ENCODE data around the gene SUMF1. TPM values are rescaled to one million over a fixed set of nuclear protein-coding genes. Genes with fewer than 3 reads are reported as not detected.

The SUMF1 gene
- total RNA-seq, 1 experiment from 2014 or later = 26.6 TPM

GRCh38 chr3:4407941-4408340 is 59.1 kb downstream of the SUMF1 start:
- Histone ChIP-seq H3K27ac (ENCODE audit: low read depth, low read length) (no peak overlapping the region), H3K9me2 (ENCODE audit: insufficient read depth) (no peaks in the 10 kb centered on the region), H2AFZ (ENCODE audit: low read depth, low read length, poor library complexity, severe bottlenecking) (no peak overlapping the region), H3K4me2 (ENCODE audit: low read length) (no peak overlapping the region), H3K27me3 (ENCODE audit: insufficient read depth, low read length) (no peaks in the 10 kb centered on the region), H4K20me1 (ENCODE audit: insufficient read depth) (no peaks in the 10 kb centered on the region), H3K36me3 (ENCODE audit: control insufficient read depth in 1 of 2, insufficient read depth in 2 of 2, low read length in 2 of 2) (no peaks in the 10 kb centered on the region), H3K9ac (ENCODE audit: low read length) (no peak overlapping the region), H3K79me2 (ENCODE audit: insufficient read depth, low read length) (no peaks in the 10 kb centered on the region), H3K4me1 (ENCODE audit: control insufficient read depth in 1 of 2, insufficient read depth in 2 of 2, low read length in 2 of 2) (no peaks in the 10 kb centered on the region), H3K9me3 (ENCODE audit: control insufficient read depth in 1 of 2, insufficient read depth in 1 of 2, low read depth in 1 of 2, low read length in 2 of 2) (no peaks in the 10 kb centered on the region), H3K4me3 (replicated peaks in 1 of 2; ENCODE audit: low read depth in 1 of 2, low read length in 2 of 2) (no peak overlapping the region)
- DNase-seq (ENCODE audit: low read depth, low spot score) = no peak
- POLR2A ChIA-PET = no interaction called here
- RAD21 ChIA-PET (ENCODE audit: low non-redundant PET in 1 of 2, low total read pairs in 2 of 2, uncharacterized antibody in 2 of 2, unreplicated experiment in 2 of 2) = no interaction called here
- CTCF ChIA-PET = no interaction called here
- intact Hi-C loops (cut with micrococcal nuclease) = no loop called here
- no peak for TF ChIP-seq CBX3 (IDR thresholded peaks at IDR 0.05; ENCODE audit: low read depth)
- TF ChIP-seq EZH2 (IDR thresholded peaks at IDR 0.05) = no peak
- TF ChIP-seq YY1 (IDR thresholded peaks at IDR 0.05; ENCODE audit: extremely low read depth, insufficient replicate concordance, low read depth, low read length) = no peak
- no peak for TF ChIP-seq POLR2AphosphoS5 (IDR thresholded peaks at IDR 0.05; ENCODE audit: low read depth, low read length)
- no peak for TF ChIP-seq EZH2phosphoT487 (IDR thresholded peaks at IDR 0.05; ENCODE audit: borderline replicate concordance)
- no peak for TF ChIP-seq FOSL1 (IDR thresholded peaks at IDR 0.05; ENCODE audit: low read depth)
- no peak for TF ChIP-seq ATF3 (IDR thresholded peaks at IDR 0.05)
- TF ChIP-seq JUND (IDR thresholded peaks at IDR 0.05) = no peak
- TF ChIP-seq POLR2A (IDR thresholded peaks at IDR 0.05; ENCODE audit: borderline replicate concordance, extremely low read depth, insufficient read depth, insufficient read length) = no peak
- no peak for TF ChIP-seq SIN3A (IDR thresholded peaks at IDR 0.05; ENCODE audit: low read depth)
- no peak for TF ChIP-seq CTCF (IDR thresholded peaks at IDR 0.05 in 2 of 3, conservative IDR thresholded peaks at IDR 0.05 in 1 of 3; ENCODE audit: borderline replicate concordance in 1 of 3, insufficient read depth in 1 of 3, low read depth in 2 of 3, low read length in 2 of 3)
- TF ChIP-seq SP1 (IDR thresholded peaks at IDR 0.05; ENCODE audit: low read depth) = no peak
- TF ChIP-seq ZBTB33 (IDR thresholded peaks at IDR 0.05; ENCODE audit: extremely low read depth, insufficient replicate concordance, low read length) = no peak
- no TSS peak for BruUV-seq (replicated peaks)
- no peak for ATAC-seq
